ENCODE measurements around the gene DUS1L. TPM values are rescaled to one million over a fixed set of nuclear protein-coding genes. Genes with fewer than 3 reads are reported as not detected.

DUS1L gene
- total and polyA plus RNA-seq, 2 experiments from 2014 or later = 66.0 to 122 TPM

DNA sequence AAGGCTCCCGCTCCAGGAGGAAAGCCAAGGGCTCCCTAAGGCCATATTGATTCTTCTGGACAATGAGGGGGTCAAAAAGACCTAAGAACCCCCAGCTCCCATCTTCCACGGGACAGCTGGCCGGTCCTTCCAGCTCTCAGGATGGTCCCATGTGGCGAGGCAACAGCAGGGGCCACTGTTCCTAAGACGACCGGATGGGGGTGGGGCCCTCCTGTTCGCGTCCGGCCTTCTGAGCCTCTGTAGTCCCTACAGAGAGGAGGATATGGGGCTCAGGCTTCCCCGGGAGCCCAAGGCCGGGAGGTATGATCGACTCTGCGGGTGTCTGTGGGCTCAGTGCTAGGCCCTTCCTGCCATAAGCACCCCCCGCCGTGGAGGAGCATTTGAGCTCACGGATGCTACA is 22.1 kb downstream of the DUS1L start:
- Histone ChIP-seq H3K4me3 (no peak overlapping the region), H3K79me2 (replicated peaks; ENCODE audit: insufficient read depth) (no peaks in the 10 kb centered on the region), H3K27ac (ENCODE audit: low read depth) (no peak overlapping the region), H4K20me1 (replicated peaks; ENCODE audit: insufficient read depth) (no peaks in the 10 kb centered on the region), H2AFZ (peak overlapping the region; percentile 59; the same call in 1 of the 2 replicates), H3K27me3 (ENCODE audit: insufficient read depth) (no peaks in the 10 kb centered on the region), H3K4me2 (no peak overlapping the region), H3K36me3 (ENCODE audit: insufficient read depth) (no peaks in the 10 kb centered on the region), H3F3A (replicated peaks; ENCODE audit: low read depth) (no peaks in the 10 kb centered on the region), H3K9me2 (ENCODE audit: insufficient read depth) (no peaks in the 10 kb centered on the region), H3K4me1 (ENCODE audit: insufficient read depth) (no peaks in the 10 kb centered on the region)
- no peak overlapping the region for H3K27ac Mint-ChIP-seq
- peaks cover 17% of the 10 kb centered on the region for H3K4me1 Mint-ChIP-seq
- peaks cover 15% of the 10 kb centered on the region for H3K27me3 Mint-ChIP-seq (ENCODE audit: insufficient read depth, low read depth, poor library complexity)
- TF ChIP-seq JUNB (IDR thresholded peaks at IDR 0.05; ENCODE audit: unreplicated experiment) = no peak
- no peak for TF ChIP-seq ZNF331 (CRISPR knock-in tag; IDR thresholded peaks at IDR 0.05; ENCODE audit: low read depth)
- TF ChIP-seq, protein P1, sequence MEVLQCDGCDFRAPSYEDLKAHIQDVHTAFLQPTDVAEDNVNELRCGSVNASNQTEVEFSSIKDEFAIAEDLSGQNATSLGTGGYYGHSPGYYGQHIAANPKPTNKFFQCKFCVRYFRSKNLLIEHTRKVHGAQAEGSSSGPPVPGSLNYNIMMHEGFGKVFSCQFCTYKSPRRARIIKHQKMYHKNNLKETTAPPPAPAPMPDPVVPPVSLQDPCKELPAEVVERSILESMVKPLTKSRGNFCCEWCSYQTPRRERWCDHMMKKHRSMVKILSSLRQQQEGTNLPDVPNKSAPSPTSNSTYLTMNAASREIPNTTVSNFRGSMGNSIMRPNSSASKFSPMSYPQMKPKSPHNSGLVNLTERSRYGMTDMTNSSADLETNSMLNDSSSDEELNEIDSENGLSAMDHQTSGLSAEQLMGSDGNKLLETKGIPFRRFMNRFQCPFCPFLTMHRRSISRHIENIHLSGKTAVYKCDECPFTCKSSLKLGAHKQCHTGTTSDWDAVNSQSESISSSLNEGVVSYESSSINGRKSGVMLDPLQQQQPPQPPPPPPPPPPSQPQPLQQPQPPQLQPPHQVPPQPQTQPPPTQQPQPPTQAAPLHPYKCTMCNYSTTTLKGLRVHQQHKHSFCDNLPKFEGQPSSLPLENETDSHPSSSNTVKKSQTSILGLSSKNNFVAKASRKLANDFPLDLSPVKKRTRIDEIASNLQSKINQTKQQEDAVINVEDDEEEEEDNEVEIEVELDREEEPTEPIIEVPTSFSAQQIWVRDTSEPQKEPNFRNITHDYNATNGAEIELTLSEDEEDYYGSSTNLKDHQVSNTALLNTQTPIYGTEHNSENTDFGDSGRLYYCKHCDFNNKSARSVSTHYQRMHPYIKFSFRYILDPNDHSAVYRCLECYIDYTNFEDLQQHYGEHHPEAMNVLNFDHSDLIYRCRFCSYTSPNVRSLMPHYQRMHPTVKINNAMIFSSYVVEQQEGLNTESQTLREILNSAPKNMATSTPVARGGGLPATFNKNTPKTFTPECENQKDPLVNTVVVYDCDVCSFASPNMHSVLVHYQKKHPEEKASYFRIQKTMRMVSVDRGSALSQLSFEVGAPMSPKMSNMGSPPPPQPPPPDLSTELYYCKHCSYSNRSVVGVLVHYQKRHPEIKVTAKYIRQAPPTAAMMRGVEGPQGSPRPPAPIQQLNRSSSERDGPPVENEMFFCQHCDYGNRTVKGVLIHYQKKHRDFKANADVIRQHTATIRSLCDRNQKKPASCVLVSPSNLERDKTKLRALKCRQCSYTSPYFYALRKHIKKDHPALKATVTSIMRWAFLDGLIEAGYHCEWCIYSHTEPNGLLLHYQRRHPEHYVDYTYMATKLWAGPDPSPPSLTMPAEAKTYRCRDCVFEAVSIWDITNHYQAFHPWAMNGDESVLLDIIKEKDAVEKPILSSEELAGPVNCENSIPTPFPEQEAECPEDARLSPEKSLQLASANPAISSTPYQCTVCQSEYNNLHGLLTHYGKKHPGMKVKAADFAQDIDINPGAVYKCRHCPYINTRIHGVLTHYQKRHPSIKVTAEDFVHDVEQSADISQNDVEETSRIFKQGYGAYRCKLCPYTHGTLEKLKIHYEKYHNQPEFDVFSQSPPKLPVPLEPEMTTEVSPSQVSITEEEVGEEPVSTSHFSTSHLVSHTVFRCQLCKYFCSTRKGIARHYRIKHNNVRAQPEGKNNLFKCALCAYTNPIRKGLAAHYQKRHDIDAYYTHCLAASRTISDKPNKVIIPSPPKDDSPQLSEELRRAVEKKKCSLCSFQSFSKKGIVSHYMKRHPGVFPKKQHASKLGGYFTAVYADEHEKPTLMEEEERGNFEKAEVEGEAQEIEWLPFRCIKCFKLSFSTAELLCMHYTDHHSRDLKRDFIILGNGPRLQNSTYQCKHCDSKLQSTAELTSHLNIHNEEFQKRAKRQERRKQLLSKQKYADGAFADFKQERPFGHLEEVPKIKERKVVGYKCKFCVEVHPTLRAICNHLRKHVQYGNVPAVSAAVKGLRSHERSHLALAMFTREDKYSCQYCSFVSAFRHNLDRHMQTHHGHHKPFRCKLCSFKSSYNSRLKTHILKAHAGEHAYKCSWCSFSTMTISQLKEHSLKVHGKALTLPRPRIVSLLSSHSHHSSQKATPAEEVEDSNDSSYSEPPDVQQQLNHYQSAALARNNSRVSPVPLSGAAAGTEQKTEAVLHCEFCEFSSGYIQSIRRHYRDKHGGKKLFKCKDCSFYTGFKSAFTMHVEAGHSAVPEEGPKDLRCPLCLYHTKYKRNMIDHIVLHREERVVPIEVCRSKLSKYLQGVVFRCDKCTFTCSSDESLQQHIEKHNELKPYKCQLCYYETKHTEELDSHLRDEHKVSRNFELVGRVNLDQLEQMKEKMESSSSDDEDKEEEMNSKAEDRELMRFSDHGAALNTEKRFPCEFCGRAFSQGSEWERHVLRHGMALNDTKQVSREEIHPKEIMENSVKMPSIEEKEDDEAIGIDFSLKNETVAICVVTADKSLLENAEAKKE (CRISPR knock-in tag; IDR thresholded peaks at IDR 0.05) = no peak
- TF ChIP-seq, protein P2, sequence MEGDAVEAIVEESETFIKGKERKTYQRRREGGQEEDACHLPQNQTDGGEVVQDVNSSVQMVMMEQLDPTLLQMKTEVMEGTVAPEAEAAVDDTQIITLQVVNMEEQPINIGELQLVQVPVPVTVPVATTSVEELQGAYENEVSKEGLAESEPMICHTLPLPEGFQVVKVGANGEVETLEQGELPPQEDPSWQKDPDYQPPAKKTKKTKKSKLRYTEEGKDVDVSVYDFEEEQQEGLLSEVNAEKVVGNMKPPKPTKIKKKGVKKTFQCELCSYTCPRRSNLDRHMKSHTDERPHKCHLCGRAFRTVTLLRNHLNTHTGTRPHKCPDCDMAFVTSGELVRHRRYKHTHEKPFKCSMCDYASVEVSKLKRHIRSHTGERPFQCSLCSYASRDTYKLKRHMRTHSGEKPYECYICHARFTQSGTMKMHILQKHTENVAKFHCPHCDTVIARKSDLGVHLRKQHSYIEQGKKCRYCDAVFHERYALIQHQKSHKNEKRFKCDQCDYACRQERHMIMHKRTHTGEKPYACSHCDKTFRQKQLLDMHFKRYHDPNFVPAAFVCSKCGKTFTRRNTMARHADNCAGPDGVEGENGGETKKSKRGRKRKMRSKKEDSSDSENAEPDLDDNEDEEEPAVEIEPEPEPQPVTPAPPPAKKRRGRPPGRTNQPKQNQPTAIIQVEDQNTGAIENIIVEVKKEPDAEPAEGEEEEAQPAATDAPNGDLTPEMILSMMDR (conservative IDR thresholded peaks at IDR 0.05; ENCODE audit: low read depth in 2 of 2) = no peak
- TF ChIP-seq EZH2phosphoT487 (IDR thresholded peaks at IDR 0.05; ENCODE audit: unreplicated experiment) = no peak
- TF ChIP-seq, protein P3, sequence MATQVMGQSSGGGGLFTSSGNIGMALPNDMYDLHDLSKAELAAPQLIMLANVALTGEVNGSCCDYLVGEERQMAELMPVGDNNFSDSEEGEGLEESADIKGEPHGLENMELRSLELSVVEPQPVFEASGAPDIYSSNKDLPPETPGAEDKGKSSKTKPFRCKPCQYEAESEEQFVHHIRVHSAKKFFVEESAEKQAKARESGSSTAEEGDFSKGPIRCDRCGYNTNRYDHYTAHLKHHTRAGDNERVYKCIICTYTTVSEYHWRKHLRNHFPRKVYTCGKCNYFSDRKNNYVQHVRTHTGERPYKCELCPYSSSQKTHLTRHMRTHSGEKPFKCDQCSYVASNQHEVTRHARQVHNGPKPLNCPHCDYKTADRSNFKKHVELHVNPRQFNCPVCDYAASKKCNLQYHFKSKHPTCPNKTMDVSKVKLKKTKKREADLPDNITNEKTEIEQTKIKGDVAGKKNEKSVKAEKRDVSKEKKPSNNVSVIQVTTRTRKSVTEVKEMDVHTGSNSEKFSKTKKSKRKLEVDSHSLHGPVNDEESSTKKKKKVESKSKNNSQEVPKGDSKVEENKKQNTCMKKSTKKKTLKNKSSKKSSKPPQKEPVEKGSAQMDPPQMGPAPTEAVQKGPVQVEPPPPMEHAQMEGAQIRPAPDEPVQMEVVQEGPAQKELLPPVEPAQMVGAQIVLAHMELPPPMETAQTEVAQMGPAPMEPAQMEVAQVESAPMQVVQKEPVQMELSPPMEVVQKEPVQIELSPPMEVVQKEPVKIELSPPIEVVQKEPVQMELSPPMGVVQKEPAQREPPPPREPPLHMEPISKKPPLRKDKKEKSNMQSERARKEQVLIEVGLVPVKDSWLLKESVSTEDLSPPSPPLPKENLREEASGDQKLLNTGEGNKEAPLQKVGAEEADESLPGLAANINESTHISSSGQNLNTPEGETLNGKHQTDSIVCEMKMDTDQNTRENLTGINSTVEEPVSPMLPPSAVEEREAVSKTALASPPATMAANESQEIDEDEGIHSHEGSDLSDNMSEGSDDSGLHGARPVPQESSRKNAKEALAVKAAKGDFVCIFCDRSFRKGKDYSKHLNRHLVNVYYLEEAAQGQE (IDR thresholded peaks at IDR 0.05; ENCODE audit: unreplicated experiment) = no peak
- no peak for TF ChIP-seq CREB1 (CRISPR knock-in tag; IDR thresholded peaks at IDR 0.05; ENCODE audit: low read depth)
- no peak for TF ChIP-seq EZH2 (IDR thresholded peaks at IDR 0.05; ENCODE audit: low read depth, unreplicated experiment)
- no peak for TF ChIP-seq NANOG (IDR thresholded peaks at IDR 0.05; ENCODE audit: borderline replicate concordance)
- TF ChIP-seq POLR2AphosphoS5 (IDR thresholded peaks at IDR 0.05; ENCODE audit: low read depth) = no peak
- peak; percentile 69 for DNase-seq (ENCODE audit: low spot score)
- peaks cover 6% of the 10 kb centered on the region for H3K36me3 Mint-ChIP-seq (ENCODE audit: low read depth)
- H3K9me3 Mint-ChIP-seq = no peaks in the 10 kb centered on the region; the same call in 2 of the 3 replicates
- peak; percentile 81 for ATAC-seq
- no peak overlapping the region for H3K4me3 Mint-ChIP-seq

All from GM23338 (cell line).